GM18498 (cell line): Measurements from ENCODE around the gene SLC17A9.

Source experiments
- ATAC-seq: cut with Tn5 transposase; IDR thresholded peaks from one replicate; pipeline ENCODE4 v1.9.1; 2021; ENCODE audit warnings: mild to moderate bottlenecking, moderate library complexity; ENCODE audit not compliant: unreplicated experiment

The SLC17A9 gene

GRCh38 chr20:63015147-63015661, 62.7 kb downstream of the SLC17A9 start:
- ATAC-seq, result no peak

DNA sequence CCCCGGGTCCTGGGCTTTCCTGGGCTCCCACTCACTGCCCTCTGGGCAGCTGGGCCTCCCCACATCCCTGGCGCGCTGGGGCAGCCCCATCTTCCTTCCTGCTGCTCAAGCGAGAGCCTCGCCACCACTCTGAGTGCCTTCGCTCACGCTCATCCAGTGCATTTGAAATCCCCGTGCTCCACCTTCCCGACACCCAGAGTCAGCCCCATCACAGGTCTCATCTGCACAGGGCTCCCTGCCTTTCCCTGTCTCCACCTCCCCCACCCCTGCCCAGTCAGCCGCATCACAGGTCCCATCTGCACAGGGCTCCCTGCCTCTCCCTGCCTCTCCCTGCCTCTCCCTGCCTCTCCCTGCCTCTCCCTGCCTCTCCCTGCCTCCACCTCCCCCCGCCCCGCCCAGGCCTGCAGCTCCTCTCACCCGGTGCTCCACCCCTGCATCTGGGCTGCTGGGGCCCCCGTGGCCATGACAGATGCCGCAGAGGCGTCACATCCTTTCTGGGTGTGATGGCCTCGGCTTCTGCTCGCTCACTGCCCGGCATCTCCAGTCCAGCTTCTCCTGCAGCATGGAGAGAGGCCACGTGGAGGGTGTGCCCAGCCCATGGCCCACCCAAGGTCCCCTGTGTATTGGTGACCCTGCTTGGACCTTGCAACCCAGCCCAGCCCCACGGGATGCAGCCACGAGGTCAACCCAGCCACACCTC, 63.3 kb downstream of the SLC17A9 start:
- ATAC-seq, result no peak

DNA sequence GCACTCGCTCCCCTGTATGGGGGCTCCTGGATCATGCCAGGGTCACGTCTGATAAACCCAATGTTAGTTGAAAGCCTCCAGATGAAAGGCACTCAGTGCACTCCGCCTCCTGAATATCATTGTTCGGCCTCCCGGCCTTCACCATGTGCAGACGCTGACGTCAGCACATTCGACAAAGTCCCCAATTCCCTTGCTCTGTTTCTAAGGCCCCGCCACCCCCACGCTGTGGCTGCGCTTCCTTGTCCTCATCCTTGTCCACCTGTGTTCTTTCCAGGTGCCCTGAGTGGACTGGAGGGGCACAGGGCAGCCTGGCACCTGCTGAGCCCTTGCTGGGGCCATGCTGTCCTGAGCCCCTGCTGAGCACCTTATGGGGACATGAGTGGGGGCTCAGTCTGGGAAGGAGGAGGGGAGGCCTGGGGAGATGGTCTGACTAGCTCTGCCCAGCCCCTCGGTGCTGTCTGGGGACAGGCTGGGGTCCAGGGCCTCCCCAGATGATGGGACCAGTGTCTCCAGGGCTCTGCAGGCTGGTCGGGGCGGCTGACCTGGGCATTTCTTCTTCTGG, 64.1 kb downstream of the SLC17A9 start:
- no peak for ATAC-seq

DNA sequence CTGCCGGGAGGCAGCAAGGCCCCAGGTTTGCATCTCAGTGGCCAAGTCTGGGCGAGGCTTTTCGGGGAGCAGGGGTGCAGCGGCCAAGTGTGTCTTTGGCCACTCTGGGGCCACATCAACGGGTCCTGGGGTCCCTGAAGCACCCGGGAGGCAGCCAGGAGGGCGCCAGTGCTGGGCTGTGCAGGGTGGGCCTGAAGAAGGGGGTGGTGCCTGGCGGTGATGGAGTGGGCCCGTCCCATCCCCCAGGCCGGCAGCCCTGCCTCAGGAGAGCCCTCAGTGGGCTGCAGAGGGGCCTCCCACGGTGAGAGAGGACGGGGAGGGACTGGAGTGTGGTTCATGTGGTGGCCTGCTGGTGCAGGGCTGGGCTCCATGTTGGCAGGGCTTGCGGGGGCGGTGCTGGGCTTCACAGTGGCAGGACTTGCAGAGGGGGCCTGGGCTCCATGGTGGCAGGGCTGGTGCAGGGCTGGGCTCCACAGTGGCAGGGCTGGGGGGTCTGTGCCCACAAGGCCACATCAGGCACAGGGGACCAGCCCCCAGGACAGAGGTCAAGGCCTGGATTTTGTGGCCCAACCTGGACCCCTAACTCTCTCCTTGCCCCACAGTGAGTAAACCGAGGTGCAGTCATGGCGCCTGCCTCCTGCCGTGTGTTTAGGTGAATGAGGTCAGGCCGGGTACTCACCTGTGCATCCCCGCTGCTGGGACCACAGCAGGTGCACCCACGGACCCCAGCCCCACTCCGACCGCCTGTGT, 64.7 kb downstream of the SLC17A9 start:
- no peak for ATAC-seq

DNA sequence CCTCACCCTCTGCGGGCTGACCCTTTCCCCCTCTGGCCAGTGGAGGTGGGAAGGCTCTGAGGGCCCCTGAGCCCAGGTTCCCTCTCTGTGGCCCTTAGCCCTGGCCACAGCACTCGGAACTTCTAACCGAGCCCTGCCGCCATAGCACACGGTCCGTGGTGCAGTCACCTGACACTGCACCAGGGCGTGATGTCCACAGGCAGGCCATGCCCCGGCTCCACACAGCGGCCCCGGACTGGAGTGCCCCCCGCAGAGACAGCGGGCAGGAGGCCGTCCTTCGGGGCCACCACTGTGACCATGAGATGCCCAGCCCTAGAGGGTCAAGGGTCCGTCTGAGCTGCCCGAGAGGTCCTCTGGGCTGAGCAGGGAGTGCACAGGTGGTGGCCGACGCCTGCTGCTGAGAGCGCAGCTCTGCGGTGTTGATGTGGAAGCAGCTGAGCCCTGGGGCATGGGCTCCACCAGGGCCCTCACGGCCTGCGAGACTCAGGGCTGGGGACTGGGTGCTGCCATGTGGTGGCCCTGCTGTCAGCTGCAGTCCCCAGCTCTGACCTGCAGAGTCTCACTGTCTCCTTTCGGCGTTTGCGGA, 65.4 kb downstream of the SLC17A9 start:
- no peak for ATAC-seq
